GM21619 (cell line): ENCODE results near the gene FMNL3.

Experiments used
- ATAC-seq: cut with Tn5 transposase; IDR thresholded peaks from one replicate; pipeline ENCODE4 v1.9.1; 2021; ENCODE audit not compliant: unreplicated experiment

The FMNL3 gene

GRCh38 chr12:49680075-49680474 is 27.1 kb downstream of the FMNL3 start:
- no peak for ATAC-seq

- ATAC-seq: no peak
These were observed 28.5 kb downstream of the FMNL3 start for GRCh38 chr12:49678711-49679110.

- no peak for ATAC-seq
These were observed 32.1 kb downstream of the FMNL3 start for GRCh38 chr12:49675137-49675536.

- ATAC-seq: no peak
These were observed 32.8 kb downstream of the FMNL3 start for GRCh38 chr12:49674318-49674981.

- ATAC-seq: no peak
These were observed 33.5 kb downstream of the FMNL3 start for GRCh38 chr12:49673446-49674317.

- no peak for ATAC-seq
These were observed 34.6 kb downstream of the FMNL3 start for GRCh38 chr12:49672301-49673217.

GRCh38 chr12:49671031-49671765 is 36.0 kb downstream of the FMNL3 start:
- no peak for ATAC-seq

- no peak for ATAC-seq
These were observed 37.4 kb downstream of the FMNL3 start for GRCh38 chr12:49669796-49670195.

- ATAC-seq: no peak
These were observed 39.7 kb downstream of the FMNL3 start for GRCh38 chr12:49667325-49668090.

- no peak for ATAC-seq
These were observed 41.0 kb downstream of the FMNL3 start for GRCh38 chr12:49666176-49666575.

GRCh38 chr12:49665384-49665783 is 41.8 kb downstream of the FMNL3 start:
- ATAC-seq: no peak

GRCh38 chr12:49664591-49665239 is 42.5 kb downstream of the FMNL3 start:
- ATAC-seq: peak; percentile 60

GRCh38 chr12:49664167-49664566 is 43.0 kb downstream of the FMNL3 start:
- no peak for ATAC-seq

- peak; percentile 60 for ATAC-seq
These were observed 44.0 kb downstream of the FMNL3 start for GRCh38 chr12:49662998-49663843.

GRCh38 chr12:49661746-49662145 is 45.5 kb downstream of the FMNL3 start:
- no peak for ATAC-seq

GRCh38 chr12:49661191-49661590 is 46.0 kb downstream of the FMNL3 start:
- no peak for ATAC-seq

GRCh38 chr12:49659753-49660152 is 47.5 kb downstream of the FMNL3 start:
- ATAC-seq: no peak

- ATAC-seq: no peak
These were observed 48.9 kb downstream of the FMNL3 start for GRCh38 chr12:49658276-49658675.
